Lung (tissue), 12 donors: ENCODE results near the gene PDE8A. TPM values are rescaled to one million over a fixed set of nuclear protein-coding genes. Genes with fewer than 3 reads are reported as not detected.
A peak's percentile ranks its signal among the peaks of the same experiment; 100 is the strongest.

ENCODE experiments used
- ATAC-seq: fragments of 200-7000 bp; cut with Tn5 transposase; one replicate; pipeline ENCODE4 v1.9.1; 2020; ENCODE audit warnings: moderate number of reproducible peaks; ENCODE audit not compliant: insufficient read depth, low FRiP score
- DNase-seq, 3 donors: peaks; one replicate each; pipeline ENCODE4 v3.0.0-alpha.2; 2013 to 2017
- H3K27ac ChIP-seq, 2 donors: one replicate each; pipeline ENCODE4 v1.5.1; 2013; ENCODE audit warnings: mild to moderate bottlenecking in 2 of 2, moderate library complexity in 2 of 2, control low read depth in 1 of 2, inconsistent platforms in 1 of 2, low read depth in 1 of 2, low read length in 1 of 2
- H3K27me3 ChIP-seq, 3 donors: one replicate each; pipeline ENCODE4 v1.5.1; 2013; ENCODE audit warnings: low read length in 2 of 3; ENCODE audit not compliant: control insufficient read depth in 3 of 3, insufficient read depth in 3 of 3
- H3K36me3 ChIP-seq, 4 donors: one replicate each; pipeline ENCODE4 v1.5.1; 2013; ENCODE audit warnings: low read length in 4 of 4, mild to moderate bottlenecking in 1 of 4, moderate library complexity in 1 of 4; ENCODE audit not compliant: control insufficient read depth in 4 of 4, insufficient read depth in 4 of 4
- H3K4me1 ChIP-seq, 5 donors: one replicate each; pipeline ENCODE4 v1.5.1; 2013; ENCODE audit warnings: low read length in 5 of 5, mild to moderate bottlenecking in 2 of 5, moderate library complexity in 1 of 5; ENCODE audit not compliant: control insufficient read depth in 5 of 5, insufficient read depth in 5 of 5
- H3K4me3 ChIP-seq: one replicate; pipeline ENCODE4 v1.5.1; 2013; ENCODE audit warnings: mild to moderate bottlenecking, control low read depth, moderate library complexity
- H3K9ac ChIP-seq, 2 donors: one replicate each; pipeline ENCODE4 v1.5.1; 2013; ENCODE audit warnings: low read length in 2 of 2, control low read depth in 1 of 2; ENCODE audit not compliant: insufficient read depth in 1 of 2
- H3K9me3 ChIP-seq, 4 donors: one replicate each; pipeline ENCODE4 v1.5.1; 2013; ENCODE audit warnings: low read length in 3 of 4, mild to moderate bottlenecking in 1 of 4, moderate library complexity in 1 of 4; ENCODE audit not compliant: control insufficient read depth in 4 of 4, insufficient read depth in 3 of 4
- CTCF ChIP-seq: IDR thresholded peaks from 2 replicates; pipeline ENCODE4 v1.5.1; 2012; ENCODE audit warnings: mild to moderate bottlenecking; ENCODE audit errors: control extremely low read depth, extremely low read depth
- WGBS, 2 donors: extraction: QIAGEN DNeasy Blood & Tissue Kit; methylation state at CpG; one replicate each; pipeline ENCODE4 v1.1.7; 2013; 5-methylcytosine and 5-hydroxymethylcytosine counted together
- polyA plus RNA-seq, 2 donors: library from polyadenylated mRNA; stranded (reverse); fragments of 200-250 nt; gene quantifications; one replicate each; pipeline ENCODE4 v1.2.1, GENCODE V29; 2013
- total RNA-seq, 2 donors: library from RNA; depleted of rRNA in 1 of 2; stranded (reverse); fragments of >200 nt in 1 of 2; gene quantifications; one replicate each; pipeline ENCODE4 v1.2.1, GENCODE V29; 2014 to 2021
- donor health status: control.
- donor health status: control.
- donor health status: Bipolar disorder and iron deficiency.
- donor health status: healthy.
- donor health status: DM: yes; HTN: yes; CAD: no.

The PDE8A gene
- total and polyA plus RNA-seq, 4 donors, result 13.7 to 87.7 (median 33.5) TPM

DNA sequence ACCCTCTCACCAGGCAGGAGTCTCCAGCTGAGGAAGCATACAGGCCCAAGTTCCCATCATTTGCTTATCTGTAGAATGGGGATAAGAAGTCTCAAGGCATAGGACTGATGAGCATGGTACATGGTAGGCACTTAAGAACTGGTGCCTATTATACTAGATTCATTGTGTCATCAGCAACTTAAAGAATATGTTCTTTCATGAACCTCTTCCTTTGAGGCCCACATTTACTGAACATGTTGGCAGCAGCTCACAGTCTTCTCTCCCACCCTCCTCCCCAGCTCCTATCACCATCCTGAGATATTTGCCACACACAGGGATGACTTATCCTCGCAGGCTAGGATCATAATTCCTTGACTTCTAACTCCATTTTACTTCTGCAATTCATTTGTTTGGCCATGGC, 142.5 kb downstream of the PDE8A start:
- Histone ChIP-seq H3K4me3 (no peak overlapping the region), H3K27ac (no peak overlapping the region), H3K4me1 (no peaks in the 10 kb centered on the region), H3K27me3 (no peaks in the 10 kb centered on the region), H3K9ac (no peak overlapping the region), H3K9me3 (no peaks in the 10 kb centered on the region), H3K36me3 (peaks cover 5 to 15% (median 9%) of the 10 kb centered on the region in 4 donors)
- ATAC-seq (no peak), DNase-seq (no peak)
- 96 to 97% methylated on average over 1 of the region's 1 CpG for whole genome bisulfite sequencing, 2 donors
- TF ChIP-seq CTCF, result no peak

DNA sequence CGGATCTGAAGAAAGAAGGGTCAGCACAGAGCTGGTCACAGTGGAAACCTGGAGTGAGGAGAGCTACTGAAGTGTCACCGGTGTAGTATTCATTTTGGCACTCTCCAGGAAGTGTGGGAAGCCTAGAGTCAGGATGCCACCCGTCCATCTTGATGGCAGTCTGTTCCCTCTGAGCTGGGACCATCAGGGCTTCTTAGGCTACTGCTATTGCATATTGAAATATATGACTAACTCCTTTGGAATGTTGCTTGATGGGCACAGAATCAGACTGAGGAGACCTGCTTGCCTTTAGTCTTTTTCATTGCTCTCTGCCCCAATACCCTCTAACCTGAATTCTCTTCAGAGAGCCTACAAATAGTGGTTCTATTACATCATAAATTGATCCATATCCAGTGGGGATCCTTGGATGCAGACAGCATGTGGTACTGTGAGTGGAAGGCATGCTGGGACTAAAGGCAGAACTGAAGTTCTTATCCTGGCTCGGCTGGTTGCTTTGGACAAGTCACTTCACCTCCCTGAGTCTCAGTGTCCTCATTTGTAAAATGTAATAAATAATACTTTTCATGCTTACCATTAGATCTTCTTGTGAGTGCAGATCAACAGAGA, 143.5 kb downstream of the PDE8A start:
- H3K36me3 ChIP-seq, result peaks cover 5 to 15% (median 10%) of the 10 kb centered on the region in 4 donors

GRCh38 chr15:85128621-85129020, 147.0 kb downstream of the PDE8A start:
- no peaks in the 10 kb centered on the region for H3K4me1 ChIP-seq
- H3K9ac ChIP-seq, result no peak overlapping the region
- peaks cover 0 to 6% (median 0%) of the 10 kb centered on the region in 4 donors for H3K9me3 ChIP-seq
- no peak overlapping the region for H3K4me3 ChIP-seq
- H3K27me3 ChIP-seq, result no peaks in the 10 kb centered on the region
- DNase-seq, result no peak
- no peak for TF ChIP-seq CTCF
- H3K27ac ChIP-seq, result no peak overlapping the region
- no peak for ATAC-seq
- peaks cover 2 to 15% (median 5%) of the 10 kb centered on the region in 4 donors for H3K36me3 ChIP-seq

More for the DNA sequence above, 143.5 kb downstream of the PDE8A start:
- H3K27ac ChIP-seq, result no peak overlapping the region
- WGBS, 2 donors, result 89 to 90% methylated on average over 4 of the region's 4 CpGs
- no peaks in the 10 kb centered on the region for H3K9me3 ChIP-seq
- no peak for TF ChIP-seq CTCF
- H3K9ac ChIP-seq, result no peak overlapping the region
- H3K4me3 ChIP-seq, result no peak overlapping the region
- no peaks in the 10 kb centered on the region for H3K4me1 ChIP-seq
- no peak for DNase-seq
- no peaks in the 10 kb centered on the region for H3K27me3 ChIP-seq
- ATAC-seq, result no peak

DNA sequence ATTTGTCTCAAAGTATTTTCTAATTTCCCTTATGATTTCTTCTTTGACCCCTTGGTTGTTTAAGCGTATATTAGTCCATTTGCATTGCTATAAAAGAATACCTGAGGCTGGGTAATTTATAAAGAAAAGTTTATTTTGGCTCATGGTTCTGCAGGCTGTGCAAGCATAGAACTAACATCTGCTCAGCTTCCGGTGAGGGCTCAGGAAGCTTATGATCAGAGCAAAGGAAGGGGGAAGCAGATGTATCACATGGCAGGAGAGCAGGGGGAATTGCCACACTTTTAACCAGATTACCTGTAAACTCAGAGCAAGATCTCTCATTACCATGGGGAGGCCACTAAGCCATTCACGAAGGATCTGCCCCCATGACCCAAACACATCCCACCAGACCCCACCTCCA, 148.2 kb downstream of the PDE8A start:
- no peaks in the 10 kb centered on the region for H3K4me1 ChIP-seq
- H3K9me3 ChIP-seq, result peaks cover 0 to 6% (median 0%) of the 10 kb centered on the region in 4 donors
- DNase-seq, result peak in 1 of 3 donors; percentile 7
- H3K4me3 ChIP-seq, result no peak overlapping the region
- 60 to 82% methylated on average over 3 of the region's 3 CpGs for WGBS, 2 donors
- no peak overlapping the region for H3K9ac ChIP-seq
- TF ChIP-seq CTCF, result no peak
- peaks cover 2 to 13% (median 6%) of the 10 kb centered on the region in 4 donors for H3K36me3 ChIP-seq
- H3K27ac ChIP-seq, result no peak overlapping the region
- no peaks in the 10 kb centered on the region for H3K27me3 ChIP-seq
- no peak for ATAC-seq
